ENCODE results near the gene ATF7IP2.

Gene ATF7IP2

DNA sequence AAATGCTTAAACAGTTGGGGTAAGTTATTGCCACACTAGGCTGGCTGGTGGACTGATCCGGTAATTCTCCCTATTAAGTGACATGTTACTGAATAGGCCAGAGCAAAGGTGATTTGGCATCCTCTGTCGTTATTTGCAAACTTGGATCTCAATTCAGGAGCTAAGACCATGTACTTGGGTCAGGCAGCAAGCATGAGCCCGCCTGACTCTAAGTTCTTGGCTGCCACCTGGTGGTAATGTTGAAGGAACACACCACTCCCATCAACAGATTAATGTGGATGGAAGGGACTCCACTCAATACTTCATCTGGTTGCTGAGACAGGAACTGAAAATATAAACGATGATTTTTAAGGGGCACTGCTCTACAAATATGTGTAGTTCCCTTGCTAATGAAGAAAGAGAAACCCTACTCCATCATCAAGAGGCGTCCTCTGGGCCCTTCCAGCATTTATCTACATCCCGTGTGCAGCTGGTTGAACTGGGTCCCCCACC lies 123.7 kb downstream of the ATF7IP2 start:
- TF ChIP-seq, protein P1, sequence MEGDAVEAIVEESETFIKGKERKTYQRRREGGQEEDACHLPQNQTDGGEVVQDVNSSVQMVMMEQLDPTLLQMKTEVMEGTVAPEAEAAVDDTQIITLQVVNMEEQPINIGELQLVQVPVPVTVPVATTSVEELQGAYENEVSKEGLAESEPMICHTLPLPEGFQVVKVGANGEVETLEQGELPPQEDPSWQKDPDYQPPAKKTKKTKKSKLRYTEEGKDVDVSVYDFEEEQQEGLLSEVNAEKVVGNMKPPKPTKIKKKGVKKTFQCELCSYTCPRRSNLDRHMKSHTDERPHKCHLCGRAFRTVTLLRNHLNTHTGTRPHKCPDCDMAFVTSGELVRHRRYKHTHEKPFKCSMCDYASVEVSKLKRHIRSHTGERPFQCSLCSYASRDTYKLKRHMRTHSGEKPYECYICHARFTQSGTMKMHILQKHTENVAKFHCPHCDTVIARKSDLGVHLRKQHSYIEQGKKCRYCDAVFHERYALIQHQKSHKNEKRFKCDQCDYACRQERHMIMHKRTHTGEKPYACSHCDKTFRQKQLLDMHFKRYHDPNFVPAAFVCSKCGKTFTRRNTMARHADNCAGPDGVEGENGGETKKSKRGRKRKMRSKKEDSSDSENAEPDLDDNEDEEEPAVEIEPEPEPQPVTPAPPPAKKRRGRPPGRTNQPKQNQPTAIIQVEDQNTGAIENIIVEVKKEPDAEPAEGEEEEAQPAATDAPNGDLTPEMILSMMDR (IDR thresholded peaks at IDR 0.05; ENCODE audit: extremely low read depth, missing control alignments): peak; percentile 75
- peak; percentile 82 for DNase-seq (ENCODE audit: low spot score)

- DNase-seq (ENCODE audit: low spot score): no peak
- TF ChIP-seq, protein P1 (IDR thresholded peaks at IDR 0.05; ENCODE audit: extremely low read depth, missing control alignments): no peak
Observed at GRCh38 chr16:10510279-10510678, 124.4 kb downstream of the ATF7IP2 start.

DNA sequence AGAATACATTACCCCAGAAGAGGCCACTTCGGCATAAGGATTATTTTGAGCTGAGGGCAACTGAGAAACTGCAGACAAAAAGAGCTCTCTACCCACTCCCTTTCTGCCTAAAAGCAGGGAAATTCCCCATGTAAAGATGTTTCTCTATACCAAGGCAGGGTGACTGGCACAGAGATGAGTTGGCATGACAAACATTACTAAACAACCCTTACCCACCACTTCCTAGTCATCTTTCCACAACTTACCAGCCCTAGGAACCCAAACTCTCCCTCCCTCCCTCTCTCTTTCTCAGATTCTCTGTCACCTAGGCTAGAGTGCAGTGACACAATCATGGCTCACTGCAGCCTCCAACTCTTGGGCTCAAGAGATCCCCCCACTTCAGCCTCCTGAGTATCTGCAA lies 126.0 kb downstream of the ATF7IP2 start:
- no peak for DNase-seq (ENCODE audit: low spot score)
- TF ChIP-seq, protein P1 (IDR thresholded peaks at IDR 0.05; ENCODE audit: extremely low read depth, missing control alignments): no peak

DNA sequence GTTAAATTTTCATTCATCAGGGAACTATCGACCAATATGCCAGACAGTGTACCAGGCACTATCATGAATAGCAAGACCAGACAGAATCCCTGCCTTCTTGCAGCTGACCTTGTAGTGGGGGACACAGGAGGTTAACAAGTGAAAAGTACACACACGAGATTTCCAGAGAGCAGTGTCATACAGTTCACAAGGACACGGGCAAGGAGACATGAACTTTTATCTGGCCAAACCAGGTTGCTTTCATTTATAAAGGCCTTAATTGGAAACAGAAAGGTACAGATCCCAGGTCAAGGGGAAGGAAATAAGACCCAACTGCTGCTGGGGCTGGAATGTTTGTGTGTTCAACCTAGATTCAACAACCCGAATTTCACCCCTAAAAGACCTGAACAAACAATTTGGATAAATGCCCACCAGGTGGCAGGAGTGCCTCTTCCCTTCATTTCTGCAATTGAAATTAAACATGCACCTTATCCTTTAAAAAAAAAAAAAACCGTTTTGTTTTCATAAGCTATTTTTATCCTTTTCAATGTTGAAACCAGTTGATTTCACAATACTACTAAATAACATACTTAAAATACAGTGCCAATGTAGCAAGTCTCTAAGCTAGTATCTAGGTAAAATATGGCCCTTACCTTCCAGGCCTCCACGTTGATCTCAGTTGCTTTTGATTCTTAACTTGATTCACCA lies 128.7 kb downstream of the ATF7IP2 start:
- peak; percentile 69 for DNase-seq (ENCODE audit: low spot score)
- TF ChIP-seq, protein P1 (IDR thresholded peaks at IDR 0.05; ENCODE audit: extremely low read depth, missing control alignments): no peak

- no peak for DNase-seq (ENCODE audit: low spot score)
- TF ChIP-seq, protein P1 (IDR thresholded peaks at IDR 0.05; ENCODE audit: extremely low read depth, missing control alignments): no peak
Observed at GRCh38 chr16:10517868-10518267, 132.0 kb downstream of the ATF7IP2 start.

GRCh38 chr16:10518479-10519041 lies 132.7 kb downstream of the ATF7IP2 start:
- DNase-seq (ENCODE audit: low spot score): no peak
- TF ChIP-seq, protein P1 (IDR thresholded peaks at IDR 0.05; ENCODE audit: extremely low read depth, missing control alignments): no peak

DNA sequence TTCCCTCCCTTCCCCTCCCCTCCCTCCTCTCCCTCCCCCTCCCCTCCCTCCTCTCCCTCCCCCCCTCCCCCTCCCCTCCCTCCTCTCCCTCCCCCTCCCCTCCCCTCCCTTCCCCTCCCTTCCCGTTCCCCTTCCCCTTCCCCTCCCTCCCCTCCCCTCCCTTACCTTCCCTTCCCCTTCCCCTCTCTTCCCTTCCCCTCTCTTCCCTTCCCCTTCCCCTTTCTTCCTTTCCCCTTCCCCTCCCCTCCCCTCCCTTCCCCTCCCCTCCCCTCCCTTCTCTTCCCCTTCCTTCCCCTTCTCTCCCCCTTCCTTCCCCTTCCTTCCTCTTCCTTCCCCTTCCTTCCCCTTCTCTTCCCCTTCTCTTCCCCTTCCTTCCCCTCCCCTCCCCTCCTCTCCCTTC lies 133.4 kb downstream of the ATF7IP2 start:
- TF ChIP-seq, protein P1 (IDR thresholded peaks at IDR 0.05; ENCODE audit: extremely low read depth, missing control alignments): no peak
- DNase-seq (ENCODE audit: low spot score): no peak

Data from GM20000 (cell line).